Smooth muscle cell (in vitro differentiated cells): ENCODE results near the gene DDX47. TPM values are rescaled to one million over a fixed set of nuclear protein-coding genes. Genes with fewer than 3 reads are reported as not detected.
A peak's percentile ranks its signal among the peaks of the same experiment; 100 is the strongest.

Experiments
- DNase-seq: peaks from one replicate; lab custom pipeline; 2025; ENCODE audit not compliant: unreplicated experiment; lab: John Stamatoyannopoulos, UW
- H2AFZ ChIP-seq: fragments of 200-600 bp; sonication (generic); 2 replicates; pipeline ENCODE4 v1.6.0; 2016; ENCODE audit warnings: antibody characterized with exemption, low read depth, mild to moderate bottlenecking
- H3F3A ChIP-seq: fragments of 200-600 bp; sonication (generic); 2 replicates; pipeline ENCODE4 v1.6.0; 2017; ENCODE audit warnings: antibody characterized with exemption, low read depth
- H3K27ac ChIP-seq: fragments of 200-600 bp; sonication (generic); 2 replicates; pipeline ENCODE4 v1.5.1; 2016; ENCODE audit warnings: low read depth, mild to moderate bottlenecking
- H3K27me3 ChIP-seq: fragments of 200-600 bp; sonication (generic); 2 replicates; pipeline ENCODE4 v1.6.1; 2016; ENCODE audit warnings: low read depth, mild to moderate bottlenecking
- H3K36me3 ChIP-seq: fragments of 200-600 bp; sonication (generic); 2 replicates; pipeline ENCODE4 v1.5.1; 2016; ENCODE audit warnings: low read depth
- H3K4me1 ChIP-seq: fragments of 200-600 bp; sonication (generic); 2 replicates; pipeline ENCODE4 v1.5.1; 2016; ENCODE audit warnings: low read depth
- H3K4me2 ChIP-seq: fragments of 200-600 bp; sonication (generic); 2 replicates; pipeline ENCODE4 v1.6.0; 2016; ENCODE audit warnings: mild to moderate bottlenecking
- H3K4me3 ChIP-seq: fragments of 200-600 bp; sonication (generic); 2 replicates; pipeline ENCODE4 v1.5.1; 2016; ENCODE audit warnings: mild to moderate bottlenecking
- H3K79me2 ChIP-seq: fragments of 200-600 bp; sonication (generic); 2 replicates; pipeline ENCODE4 v1.6.0; 2016; ENCODE audit warnings: low read depth, mild to moderate bottlenecking
- H3K9ac ChIP-seq: fragments of 200-600 bp; sonication (generic); 2 replicates; pipeline ENCODE4 v1.6.0; 2016; ENCODE audit warnings: low read depth
- H3K9me3 ChIP-seq: fragments of 200-600 bp; sonication (generic); replicated peaks from 2 replicates; pipeline ENCODE4 v1.5.1; 2016; ENCODE audit warnings: low read depth
- H4K20me1 ChIP-seq: fragments of 200-600 bp; sonication (generic); 2 replicates; pipeline ENCODE4 v1.6.0; 2016; ENCODE audit warnings: low read depth
- WGBS: methylation state at CpG from one replicate; pipeline ENCODE4 v1.1.7; 2016; ENCODE audit warnings: low lambda C conversion rate; 5-methylcytosine and 5-hydroxymethylcytosine counted together
- polyA plus RNA-seq: library from polyadenylated mRNA; unstranded; fragments of >200 nt; fragmentation: Nextera tagmentation; extraction: Ambion mirVana; gene quantifications from 2 replicates; pipeline ENCODE4 v1.2.1, GENCODE V29; 2016
- total RNA-seq: library from RNA; depleted of rRNA; stranded (reverse); fragments of >200 nt; gene quantifications from 2 replicates; pipeline ENCODE4 v1.2.3, GENCODE V29; 2014
- TF ChIP-seq, protein P1 (sequence below): fragments of 200-600 bp; sonication (generic); IDR thresholded peaks from 2 replicates; pipeline ENCODE4 v1.5.1; 2017; ENCODE audit warnings: borderline replicate concordance, mild to moderate bottlenecking, antibody characterized with exemption; ENCODE audit not compliant: insufficient read depth, poor library complexity, severe bottlenecking

Gene DDX47
- total and polyA plus RNA-seq, 2 experiments from 2014 or later = 61.8 to 95.6 TPM

DNA sequence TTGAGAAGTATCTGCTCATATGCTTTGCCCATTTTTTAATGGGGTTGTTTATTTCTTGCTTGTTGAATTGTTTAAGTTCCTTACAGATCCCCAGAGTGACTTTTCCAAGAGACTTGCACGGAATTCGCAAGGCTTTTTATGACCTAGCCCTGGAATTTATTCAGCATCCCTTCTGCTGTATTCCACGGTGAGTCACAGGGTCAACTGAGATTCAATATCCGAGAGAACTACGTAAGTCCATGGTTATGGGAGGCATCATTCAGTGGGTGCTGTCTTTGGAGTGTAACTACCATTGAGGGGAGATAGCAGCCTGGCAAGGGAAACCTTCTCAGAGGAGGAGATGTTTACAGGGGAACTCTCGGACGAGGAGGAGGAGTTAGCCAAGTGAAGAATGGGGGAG, 57.3 kb downstream of the DDX47 start:
- no peak overlapping the region for H3K9ac ChIP-seq
- peak overlapping the region; percentile 10 for H3K4me2 ChIP-seq
- no peak overlapping the region for H2AFZ ChIP-seq
- WGBS = 12% methylated on average over 7 of the region's 7 CpGs
- TF ChIP-seq, protein P1, sequence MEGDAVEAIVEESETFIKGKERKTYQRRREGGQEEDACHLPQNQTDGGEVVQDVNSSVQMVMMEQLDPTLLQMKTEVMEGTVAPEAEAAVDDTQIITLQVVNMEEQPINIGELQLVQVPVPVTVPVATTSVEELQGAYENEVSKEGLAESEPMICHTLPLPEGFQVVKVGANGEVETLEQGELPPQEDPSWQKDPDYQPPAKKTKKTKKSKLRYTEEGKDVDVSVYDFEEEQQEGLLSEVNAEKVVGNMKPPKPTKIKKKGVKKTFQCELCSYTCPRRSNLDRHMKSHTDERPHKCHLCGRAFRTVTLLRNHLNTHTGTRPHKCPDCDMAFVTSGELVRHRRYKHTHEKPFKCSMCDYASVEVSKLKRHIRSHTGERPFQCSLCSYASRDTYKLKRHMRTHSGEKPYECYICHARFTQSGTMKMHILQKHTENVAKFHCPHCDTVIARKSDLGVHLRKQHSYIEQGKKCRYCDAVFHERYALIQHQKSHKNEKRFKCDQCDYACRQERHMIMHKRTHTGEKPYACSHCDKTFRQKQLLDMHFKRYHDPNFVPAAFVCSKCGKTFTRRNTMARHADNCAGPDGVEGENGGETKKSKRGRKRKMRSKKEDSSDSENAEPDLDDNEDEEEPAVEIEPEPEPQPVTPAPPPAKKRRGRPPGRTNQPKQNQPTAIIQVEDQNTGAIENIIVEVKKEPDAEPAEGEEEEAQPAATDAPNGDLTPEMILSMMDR = no peak
- H3K4me3 ChIP-seq = no peak overlapping the region
- H4K20me1 ChIP-seq = no peaks in the 10 kb centered on the region
- no peaks in the 10 kb centered on the region for H3K27me3 ChIP-seq
- no peaks in the 10 kb centered on the region for H3K36me3 ChIP-seq
- DNase-seq = no peak
- H3K27ac ChIP-seq = peak overlapping the region; percentile 74
- no peaks in the 10 kb centered on the region for H3K79me2 ChIP-seq
- H3F3A ChIP-seq = peaks cover 14% of the 10 kb centered on the region
- no peaks in the 10 kb centered on the region for H3K9me3 ChIP-seq
- H3K4me1 ChIP-seq = peaks cover 12% of the 10 kb centered on the region

DNA sequence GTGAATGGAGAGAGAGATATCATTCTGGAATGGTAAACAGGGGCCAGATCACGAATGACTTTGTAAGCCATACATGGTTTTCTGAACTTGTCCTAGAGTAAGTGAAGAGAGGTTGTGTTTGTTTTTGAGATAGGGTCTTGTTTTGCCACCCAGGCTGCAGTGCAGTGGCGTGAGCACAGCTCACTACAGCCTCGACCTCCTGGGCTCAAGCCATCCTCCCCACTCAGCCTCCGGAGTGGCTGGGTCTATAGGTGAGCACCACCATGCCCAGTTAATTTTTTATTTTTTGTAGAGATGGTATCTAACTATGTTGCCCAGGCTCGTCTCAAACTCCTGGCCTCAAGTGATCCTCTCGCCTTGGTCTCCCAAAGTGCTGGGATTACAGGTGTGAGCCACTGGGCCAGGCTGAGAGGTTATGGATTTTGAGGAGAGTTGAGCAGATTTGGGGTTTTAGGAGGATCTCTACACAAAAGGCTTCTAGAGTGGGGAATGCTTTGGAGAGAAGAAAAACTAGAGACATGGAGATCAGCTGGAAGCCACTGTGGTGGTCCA, 58.5 kb downstream of the DDX47 start:
- Histone ChIP-seq H3F3A (peaks cover 14% of the 10 kb centered on the region), H3K4me3 (no peak overlapping the region), H3K9me3 (no peaks in the 10 kb centered on the region), H3K27me3 (no peaks in the 10 kb centered on the region), H3K4me2 (peak overlapping the region; percentile 50), H3K27ac (peak overlapping the region; percentile 91), H3K9ac (peak overlapping the region; percentile 56), H3K36me3 (no peaks in the 10 kb centered on the region), H4K20me1 (no peaks in the 10 kb centered on the region), H3K79me2 (no peaks in the 10 kb centered on the region), H2AFZ (no peak overlapping the region), H3K4me1 (peaks cover 12% of the 10 kb centered on the region)
- no peak for DNase-seq
- TF ChIP-seq, protein P1 = no peak
- WGBS = 75% methylated on average over 6 of the region's 6 CpGs

DNA sequence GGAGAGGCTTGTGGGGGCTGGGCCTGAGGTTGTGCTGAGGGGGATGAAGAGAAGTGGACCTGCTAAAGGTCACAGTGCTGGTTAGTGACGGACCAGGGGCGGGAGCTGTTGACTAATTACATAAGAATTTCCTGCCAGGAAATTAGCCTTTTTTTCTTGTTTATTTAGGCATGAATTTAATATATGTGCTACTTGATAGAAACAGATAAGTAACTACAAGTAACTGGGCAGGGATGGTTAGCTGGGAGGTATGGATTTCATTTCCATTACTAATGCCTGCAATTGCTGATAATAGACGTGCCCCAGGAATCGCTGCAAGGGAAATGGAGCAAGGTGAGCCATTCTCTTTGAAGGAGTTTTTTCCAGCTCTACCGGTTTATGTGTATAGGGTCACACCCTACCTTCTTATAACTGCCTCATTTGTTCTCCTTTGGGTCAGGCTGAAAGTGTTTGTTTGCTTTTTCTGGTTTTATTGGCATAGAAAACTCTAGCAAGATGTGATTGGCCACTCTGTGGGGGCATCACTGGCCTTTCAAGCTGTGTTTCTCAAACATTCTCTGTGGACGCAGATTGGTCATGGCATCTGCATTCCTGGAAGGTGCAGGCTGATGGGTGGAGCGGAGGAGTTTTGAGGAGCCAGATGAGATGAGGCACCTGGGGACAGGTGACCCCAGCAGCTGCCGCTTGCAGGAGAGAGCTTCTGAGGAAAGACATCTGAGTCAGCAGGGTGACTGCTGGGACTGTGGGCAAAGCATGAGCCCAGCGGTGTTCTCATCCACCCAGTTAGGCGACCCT, 59.2 kb downstream of the DDX47 start:
- Histone ChIP-seq H3K36me3 (no peaks in the 10 kb centered on the region), H3K4me1 (peaks cover 12% of the 10 kb centered on the region), H3K27me3 (no peaks in the 10 kb centered on the region), H4K20me1 (no peaks in the 10 kb centered on the region), H3K9ac (peak overlapping the region; percentile 56), H3K79me2 (no peaks in the 10 kb centered on the region), H3K27ac (peak overlapping the region; percentile 91), H3K9me3 (no peaks in the 10 kb centered on the region), H3K4me2 (peak overlapping the region; percentile 50), H3F3A (peaks cover 14% of the 10 kb centered on the region), H2AFZ (no peak overlapping the region), H3K4me3 (no peak overlapping the region)
- no peak for DNase-seq
- WGBS = 26% methylated on average over 10 of the region's 10 CpGs
- TF ChIP-seq, protein P1 = no peak
